ENCODE results near the gene CNTN5. TPM values are rescaled to one million over a fixed set of nuclear protein-coding genes. Genes with fewer than 3 reads are reported as not detected.

Gene CNTN5
- polyA plus RNA-seq, 1 donor from 2014 or later = 1.1 TPM

DNA sequence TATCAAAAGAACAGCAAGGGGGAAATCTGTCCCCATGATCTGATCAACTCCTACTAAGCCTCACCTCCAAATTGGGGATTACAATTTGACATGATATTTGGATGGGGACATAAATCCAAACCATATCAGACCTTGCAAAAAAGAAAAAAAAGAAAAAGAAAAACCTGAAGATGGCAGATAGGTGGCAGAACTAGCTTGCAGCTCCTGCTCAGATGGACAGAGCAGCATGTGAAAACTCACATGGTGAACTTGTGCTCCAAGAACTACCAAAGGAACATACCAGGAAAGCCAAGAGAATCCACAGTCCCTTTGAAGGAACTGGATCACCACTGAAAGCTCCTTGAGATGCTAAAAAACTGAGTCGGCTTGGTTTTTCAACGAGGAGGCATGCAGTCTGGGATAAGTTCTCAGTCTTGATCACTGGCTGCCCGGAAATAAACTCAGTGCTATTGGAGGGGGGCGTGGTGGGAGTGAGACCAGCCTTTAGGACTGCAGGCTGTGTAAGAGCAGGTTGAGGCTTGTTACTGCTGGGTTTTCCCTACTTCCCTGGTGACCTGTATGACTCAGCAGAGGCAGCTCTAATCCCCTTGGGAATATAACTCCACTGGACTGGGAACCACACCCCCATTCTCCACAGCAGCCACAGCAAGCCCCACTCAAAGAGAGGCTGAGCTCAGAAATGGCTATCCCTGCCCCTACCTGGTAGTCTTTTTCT, 1308.0 kb downstream of the CNTN5 start:
- no peaks in the 10 kb centered on the region for H3K9me3 ChIP-seq (ENCODE audit: low read length)
- no peaks in the 10 kb centered on the region for H4K20me1 ChIP-seq (ENCODE audit: insufficient read depth)
- no peak overlapping the region for H2AFZ ChIP-seq (ENCODE audit: low read depth, low read length)
- no peaks in the 10 kb centered on the region for H3K9me2 ChIP-seq (ENCODE audit: insufficient read depth, low read length)
- H3K36me3 ChIP-seq (ENCODE audit: insufficient read depth, low read length) = no peaks in the 10 kb centered on the region
- H3K4me3 ChIP-seq (ENCODE audit: low read length) = no peak overlapping the region
- no peak overlapping the region for H3K9ac ChIP-seq (ENCODE audit: low read length)
- no peaks in the 10 kb centered on the region for H3K27me3 ChIP-seq (ENCODE audit: insufficient read depth, low read depth, low read length)
- no peak overlapping the region for H3K4me2 ChIP-seq (ENCODE audit: low read length)
- H3K79me2 ChIP-seq (replicated peaks; ENCODE audit: insufficient read depth, low read length) = no peaks in the 10 kb centered on the region
- H3F3A ChIP-seq (ENCODE audit: insufficient read depth, low read length, poor library complexity, severe bottlenecking) = no peaks in the 10 kb centered on the region
- no peak overlapping the region for H3K27ac ChIP-seq (ENCODE audit: low read length)
- TF ChIP-seq, protein P1, sequence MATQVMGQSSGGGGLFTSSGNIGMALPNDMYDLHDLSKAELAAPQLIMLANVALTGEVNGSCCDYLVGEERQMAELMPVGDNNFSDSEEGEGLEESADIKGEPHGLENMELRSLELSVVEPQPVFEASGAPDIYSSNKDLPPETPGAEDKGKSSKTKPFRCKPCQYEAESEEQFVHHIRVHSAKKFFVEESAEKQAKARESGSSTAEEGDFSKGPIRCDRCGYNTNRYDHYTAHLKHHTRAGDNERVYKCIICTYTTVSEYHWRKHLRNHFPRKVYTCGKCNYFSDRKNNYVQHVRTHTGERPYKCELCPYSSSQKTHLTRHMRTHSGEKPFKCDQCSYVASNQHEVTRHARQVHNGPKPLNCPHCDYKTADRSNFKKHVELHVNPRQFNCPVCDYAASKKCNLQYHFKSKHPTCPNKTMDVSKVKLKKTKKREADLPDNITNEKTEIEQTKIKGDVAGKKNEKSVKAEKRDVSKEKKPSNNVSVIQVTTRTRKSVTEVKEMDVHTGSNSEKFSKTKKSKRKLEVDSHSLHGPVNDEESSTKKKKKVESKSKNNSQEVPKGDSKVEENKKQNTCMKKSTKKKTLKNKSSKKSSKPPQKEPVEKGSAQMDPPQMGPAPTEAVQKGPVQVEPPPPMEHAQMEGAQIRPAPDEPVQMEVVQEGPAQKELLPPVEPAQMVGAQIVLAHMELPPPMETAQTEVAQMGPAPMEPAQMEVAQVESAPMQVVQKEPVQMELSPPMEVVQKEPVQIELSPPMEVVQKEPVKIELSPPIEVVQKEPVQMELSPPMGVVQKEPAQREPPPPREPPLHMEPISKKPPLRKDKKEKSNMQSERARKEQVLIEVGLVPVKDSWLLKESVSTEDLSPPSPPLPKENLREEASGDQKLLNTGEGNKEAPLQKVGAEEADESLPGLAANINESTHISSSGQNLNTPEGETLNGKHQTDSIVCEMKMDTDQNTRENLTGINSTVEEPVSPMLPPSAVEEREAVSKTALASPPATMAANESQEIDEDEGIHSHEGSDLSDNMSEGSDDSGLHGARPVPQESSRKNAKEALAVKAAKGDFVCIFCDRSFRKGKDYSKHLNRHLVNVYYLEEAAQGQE (IDR thresholded peaks at IDR 0.05; ENCODE audit: borderline replicate concordance) = no peak
- TF ChIP-seq TAF1 (IDR thresholded peaks at IDR 0.05; ENCODE audit: low read depth) (no peak), SMC3 (conservative IDR thresholded peaks at IDR 0.05; ENCODE audit: poor library complexity) (no peak), EZH2 (IDR thresholded peaks at IDR 0.05; ENCODE audit: borderline replicate concordance, insufficient read depth, low read length, poor library complexity, severe bottlenecking) (no peak), MXI1 (conservative IDR thresholded peaks at IDR 0.05; ENCODE audit: poor library complexity, severe bottlenecking) (no peak), EP300 (conservative IDR thresholded peaks at IDR 0.05; ENCODE audit: poor library complexity, severe bottlenecking) (no peak)
- TF ChIP-seq, protein P2, sequence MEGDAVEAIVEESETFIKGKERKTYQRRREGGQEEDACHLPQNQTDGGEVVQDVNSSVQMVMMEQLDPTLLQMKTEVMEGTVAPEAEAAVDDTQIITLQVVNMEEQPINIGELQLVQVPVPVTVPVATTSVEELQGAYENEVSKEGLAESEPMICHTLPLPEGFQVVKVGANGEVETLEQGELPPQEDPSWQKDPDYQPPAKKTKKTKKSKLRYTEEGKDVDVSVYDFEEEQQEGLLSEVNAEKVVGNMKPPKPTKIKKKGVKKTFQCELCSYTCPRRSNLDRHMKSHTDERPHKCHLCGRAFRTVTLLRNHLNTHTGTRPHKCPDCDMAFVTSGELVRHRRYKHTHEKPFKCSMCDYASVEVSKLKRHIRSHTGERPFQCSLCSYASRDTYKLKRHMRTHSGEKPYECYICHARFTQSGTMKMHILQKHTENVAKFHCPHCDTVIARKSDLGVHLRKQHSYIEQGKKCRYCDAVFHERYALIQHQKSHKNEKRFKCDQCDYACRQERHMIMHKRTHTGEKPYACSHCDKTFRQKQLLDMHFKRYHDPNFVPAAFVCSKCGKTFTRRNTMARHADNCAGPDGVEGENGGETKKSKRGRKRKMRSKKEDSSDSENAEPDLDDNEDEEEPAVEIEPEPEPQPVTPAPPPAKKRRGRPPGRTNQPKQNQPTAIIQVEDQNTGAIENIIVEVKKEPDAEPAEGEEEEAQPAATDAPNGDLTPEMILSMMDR (IDR thresholded peaks at IDR 0.05; ENCODE audit: poor library complexity, severe bottlenecking) = no peak

DNA sequence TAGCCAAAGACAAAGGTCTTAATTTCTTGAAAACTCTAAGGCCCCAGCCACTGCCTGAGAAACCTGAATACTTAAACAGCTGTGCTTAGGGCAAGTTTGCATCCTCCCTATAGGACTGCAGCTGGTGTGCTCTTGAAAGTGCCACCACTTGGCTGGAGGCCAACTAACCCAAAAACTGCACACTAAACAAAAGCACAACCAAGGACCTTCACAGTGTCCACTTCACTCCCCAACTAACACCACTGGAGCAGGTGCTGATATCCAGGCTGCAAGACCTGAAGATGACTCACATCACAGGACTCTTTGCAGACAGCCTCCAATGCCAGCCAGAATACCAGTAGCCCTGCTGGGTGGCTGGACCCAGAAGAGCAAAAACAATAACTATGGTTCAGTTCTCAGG, 1308.6 kb downstream of the CNTN5 start:
- no peaks in the 10 kb centered on the region for H3K36me3 ChIP-seq (ENCODE audit: insufficient read depth, low read length)
- TF ChIP-seq, protein P1 (IDR thresholded peaks at IDR 0.05; ENCODE audit: borderline replicate concordance) = no peak
- TF ChIP-seq RAD21 (conservative IDR thresholded peaks at IDR 0.05) (no peak), EP300 (conservative IDR thresholded peaks at IDR 0.05; ENCODE audit: poor library complexity, severe bottlenecking) (no peak), SMC3 (conservative IDR thresholded peaks at IDR 0.05; ENCODE audit: poor library complexity) (no peak), POLR2AphosphoS5 (IDR thresholded peaks at IDR 0.05) (no peak), MXI1 (conservative IDR thresholded peaks at IDR 0.05; ENCODE audit: poor library complexity, severe bottlenecking) (no peak), TAF1 (IDR thresholded peaks at IDR 0.05; ENCODE audit: low read depth) (no peak), EZH2 (IDR thresholded peaks at IDR 0.05; ENCODE audit: borderline replicate concordance, insufficient read depth, low read length, poor library complexity, severe bottlenecking) (no peak)
- TF ChIP-seq, protein P2 (IDR thresholded peaks at IDR 0.05; ENCODE audit: poor library complexity, severe bottlenecking) = no peak
- H4K20me1 ChIP-seq (ENCODE audit: insufficient read depth) = no peaks in the 10 kb centered on the region
- H3K4me2 ChIP-seq (ENCODE audit: low read length) = no peak overlapping the region
- H3K4me3 ChIP-seq (ENCODE audit: low read length) = no peak overlapping the region
- H3F3A ChIP-seq (ENCODE audit: insufficient read depth, low read length, poor library complexity, severe bottlenecking) = no peaks in the 10 kb centered on the region
- H3K9me3 ChIP-seq (ENCODE audit: low read length) = no peaks in the 10 kb centered on the region
- H3K27me3 ChIP-seq (ENCODE audit: insufficient read depth, low read depth, low read length) = no peaks in the 10 kb centered on the region
- no peak overlapping the region for H2AFZ ChIP-seq (ENCODE audit: low read depth, low read length)
- no peak overlapping the region for H3K9ac ChIP-seq (ENCODE audit: low read length)
- no peaks in the 10 kb centered on the region for H3K79me2 ChIP-seq (replicated peaks; ENCODE audit: insufficient read depth, low read length)
- H3K27ac ChIP-seq (ENCODE audit: low read length) = no peak overlapping the region
- no peaks in the 10 kb centered on the region for H3K9me2 ChIP-seq (ENCODE audit: insufficient read depth, low read length)
